Measurements from ENCODE around the gene EVI5.

Gene EVI5

GRCh38 chr1:92483610-92484471 lies 301.1 kb downstream of the EVI5 start:
- CTCF ChIA-PET = no interaction called here
- POLR2A ChIA-PET = interaction anchor here (1.3 kb wide), 1 partner anchor 10 kb away, joined by 5 read pairs; no protein-coding TSS in a partner anchor
- DNase-seq (ENCODE audit: extremely low spot score) = no peak
- TF ChIP-seq FOXM1 (IDR thresholded peaks at IDR 0.05; ENCODE audit: borderline replicate concordance) = no peak
- TF ChIP-seq SP1 (IDR thresholded peaks at IDR 0.05) = no peak
- TF ChIP-seq HDGF (IDR thresholded peaks at IDR 0.05; ENCODE audit: borderline replicate concordance) = no peak
- no peak for TF ChIP-seq SUZ12 (IDR thresholded peaks at IDR 0.05)
- no peak for TF ChIP-seq BHLHE40 (IDR thresholded peaks at IDR 0.05; ENCODE audit: borderline replicate concordance)
- TF ChIP-seq ELF4 (IDR thresholded peaks at IDR 0.05) = no peak
- no peak for TF ChIP-seq TARDBP (IDR thresholded peaks at IDR 0.05)
- TF ChIP-seq L3MBTL2 (conservative IDR thresholded peaks at IDR 0.05) = no peak
- no peak for TF ChIP-seq FOXA1 (IDR thresholded peaks at IDR 0.05)
- TF ChIP-seq ARNT (IDR thresholded peaks at IDR 0.05) = no peak
- no peak for TF ChIP-seq CTBP1 (IDR thresholded peaks at IDR 0.05; ENCODE audit: borderline replicate concordance)
- no peak for TF ChIP-seq NFRKB (IDR thresholded peaks at IDR 0.05)
- TF ChIP-seq, protein P1, sequence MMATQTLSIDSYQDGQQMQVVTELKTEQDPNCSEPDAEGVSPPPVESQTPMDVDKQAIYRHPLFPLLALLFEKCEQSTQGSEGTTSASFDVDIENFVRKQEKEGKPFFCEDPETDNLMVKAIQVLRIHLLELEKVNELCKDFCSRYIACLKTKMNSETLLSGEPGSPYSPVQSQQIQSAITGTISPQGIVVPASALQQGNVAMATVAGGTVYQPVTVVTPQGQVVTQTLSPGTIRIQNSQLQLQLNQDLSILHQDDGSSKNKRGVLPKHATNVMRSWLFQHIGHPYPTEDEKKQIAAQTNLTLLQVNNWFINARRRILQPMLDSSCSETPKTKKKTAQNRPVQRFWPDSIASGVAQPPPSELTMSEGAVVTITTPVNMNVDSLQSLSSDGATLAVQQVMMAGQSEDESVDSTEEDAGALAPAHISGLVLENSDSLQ (IDR thresholded peaks at IDR 0.05) = no peak
- no peak for TF ChIP-seq FOXK2 (IDR thresholded peaks at IDR 0.05)

- ChIA-PET CTCF (no interaction called here), POLR2A (interaction anchor here (1.3 kb wide), 1 partner anchor 9 kb away, joined by 5 read pairs; no protein-coding TSS in a partner anchor)
- DNase-seq (ENCODE audit: extremely low spot score) = no peak
- TF ChIP-seq ARNT (IDR thresholded peaks at IDR 0.05) (no peak), BHLHE40 (IDR thresholded peaks at IDR 0.05; ENCODE audit: borderline replicate concordance) (no peak), CTBP1 (IDR thresholded peaks at IDR 0.05; ENCODE audit: borderline replicate concordance) (no peak), FOXK2 (IDR thresholded peaks at IDR 0.05) (no peak), ZNF384 (IDR thresholded peaks at IDR 0.05) (no peak), SUZ12 (IDR thresholded peaks at IDR 0.05) (no peak), HDGF (IDR thresholded peaks at IDR 0.05; ENCODE audit: borderline replicate concordance) (no peak), NFRKB (IDR thresholded peaks at IDR 0.05) (no peak), FOXM1 (IDR thresholded peaks at IDR 0.05; ENCODE audit: borderline replicate concordance) (no peak), SP1 (IDR thresholded peaks at IDR 0.05) (no peak), ELF4 (IDR thresholded peaks at IDR 0.05) (no peak), TARDBP (IDR thresholded peaks at IDR 0.05) (no peak), FOXA1 (IDR thresholded peaks at IDR 0.05) (no peak), L3MBTL2 (conservative IDR thresholded peaks at IDR 0.05) (no peak), LEF1 (IDR thresholded peaks at IDR 0.05; ENCODE audit: borderline replicate concordance) (no peak)
- TF ChIP-seq, protein P1 (IDR thresholded peaks at IDR 0.05) = no peak
These were observed 302.0 kb downstream of the EVI5 start for GRCh38 chr1:92482665-92483609.

DNA sequence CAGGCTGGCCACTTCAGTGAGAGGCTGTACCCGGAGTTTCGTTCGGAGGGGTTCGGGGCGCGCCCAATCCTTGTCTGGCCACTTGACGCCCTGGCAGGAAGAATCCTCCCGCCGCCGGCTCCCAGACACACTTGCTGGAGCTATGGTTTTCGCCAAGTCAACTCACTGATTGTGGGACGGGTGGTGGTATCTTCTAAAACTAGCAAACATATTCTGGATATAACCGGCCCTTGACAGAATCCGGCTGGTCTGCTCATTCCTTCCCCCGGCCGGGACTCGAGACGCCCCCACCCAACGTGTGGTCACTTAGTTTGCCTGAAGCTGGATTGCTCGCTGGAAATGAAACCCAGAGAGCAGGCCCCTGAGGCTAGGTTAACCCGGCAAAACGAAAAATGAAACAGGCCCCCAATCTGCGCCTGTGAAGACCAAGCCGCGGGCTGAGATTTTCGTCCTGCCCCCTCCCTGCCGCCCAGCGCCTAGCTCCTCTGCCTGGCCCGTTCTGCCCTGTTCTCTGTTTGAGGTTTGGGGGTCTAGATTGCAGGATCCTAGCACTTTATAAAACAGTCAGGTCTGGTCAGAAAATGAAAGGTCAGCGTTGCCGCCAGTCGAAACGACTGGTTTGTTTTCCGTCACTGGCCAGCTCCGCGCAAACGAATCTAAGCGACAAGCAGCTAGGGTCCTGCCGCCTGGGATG lies 302.8 kb downstream of the EVI5 start:
- CTCF ChIA-PET = no interaction called here
- no peak for DNase-seq (ENCODE audit: extremely low spot score)
- POLR2A ChIA-PET = no interaction called here
- TF ChIP-seq HDGF (IDR thresholded peaks at IDR 0.05; ENCODE audit: borderline replicate concordance) (no peak), FOXM1 (IDR thresholded peaks at IDR 0.05; ENCODE audit: borderline replicate concordance) (no peak), BHLHE40 (IDR thresholded peaks at IDR 0.05; ENCODE audit: borderline replicate concordance) (no peak), ELF4 (IDR thresholded peaks at IDR 0.05) (no peak), FOXK2 (IDR thresholded peaks at IDR 0.05) (no peak), FOXA1 (IDR thresholded peaks at IDR 0.05) (no peak), L3MBTL2 (conservative IDR thresholded peaks at IDR 0.05) (no peak), TARDBP (IDR thresholded peaks at IDR 0.05) (no peak)
- TF ChIP-seq, protein P1 (IDR thresholded peaks at IDR 0.05) = no peak

- TF ChIP-seq TARDBP (IDR thresholded peaks at IDR 0.05) (no peak), LEF1 (IDR thresholded peaks at IDR 0.05; ENCODE audit: borderline replicate concordance) (no peak), ELF4 (IDR thresholded peaks at IDR 0.05) (no peak), FOXK2 (IDR thresholded peaks at IDR 0.05) (no peak), L3MBTL2 (conservative IDR thresholded peaks at IDR 0.05) (no peak), HDGF (IDR thresholded peaks at IDR 0.05; ENCODE audit: borderline replicate concordance) (no peak), BHLHE40 (IDR thresholded peaks at IDR 0.05; ENCODE audit: borderline replicate concordance) (no peak), ARNT (IDR thresholded peaks at IDR 0.05) (no peak), FOXM1 (IDR thresholded peaks at IDR 0.05; ENCODE audit: borderline replicate concordance) (no peak), NFRKB (IDR thresholded peaks at IDR 0.05) (no peak), ZNF384 (IDR thresholded peaks at IDR 0.05) (no peak), SUZ12 (IDR thresholded peaks at IDR 0.05) (no peak), CTBP1 (IDR thresholded peaks at IDR 0.05; ENCODE audit: borderline replicate concordance) (no peak), SP1 (IDR thresholded peaks at IDR 0.05) (no peak), FOXA1 (IDR thresholded peaks at IDR 0.05) (no peak)
- TF ChIP-seq, protein P1 (IDR thresholded peaks at IDR 0.05) = no peak
- no peak for DNase-seq (ENCODE audit: extremely low spot score)
- ChIA-PET CTCF (no interaction called here), POLR2A (no interaction called here)
These were observed 303.3 kb downstream of the EVI5 start for GRCh38 chr1:92481599-92481925.

Data from HEK293T (cell line).